Nephron progenitor cell (in vitro differentiated cells): ENCODE measurements around the gene RGMA.
A peak's percentile ranks its signal among the peaks of the same experiment; 100 is the strongest.

Experiments
- DNase-seq: peaks from one replicate; pipeline ENCODE4 v3.0.0; 2021
- H3K27ac Mint-ChIP-seq: 2 replicates; pipeline ENCODE4 v1.8.0; 2021; ENCODE audit warnings: mild to moderate bottlenecking, moderate library complexity, mixed read lengths
- H3K27me3 Mint-ChIP-seq: 2 replicates; pipeline ENCODE4 v1.8.0; 2021; ENCODE audit warnings: mild to moderate bottlenecking, low read depth, mixed read lengths; ENCODE audit not compliant: poor library complexity
- H3K36me3 Mint-ChIP-seq: 2 replicates; pipeline ENCODE4 v1.8.0; 2021; ENCODE audit warnings: low read depth, mixed read lengths
- H3K4me1 Mint-ChIP-seq: 2 replicates; pipeline ENCODE4 v1.8.0; 2021; ENCODE audit warnings: mixed read lengths
- H3K4me3 Mint-ChIP-seq: 2 replicates; pipeline ENCODE4 v1.8.0; 2021; ENCODE audit warnings: mild to moderate bottlenecking, moderate library complexity, mixed read lengths
- H3K9me3 Mint-ChIP-seq: 2 replicates; pipeline ENCODE4 v1.8.0; 2021; ENCODE audit warnings: mild to moderate bottlenecking, moderate library complexity, mixed read lengths
- TF ChIP-seq, protein P1 (sequence below): fragments of 200-600 bp; sonication (generic); IDR thresholded peaks from 2 replicates; pipeline ENCODE4 v1.5.0; 2021; ENCODE audit warnings: antibody characterized with exemption

RGMA gene

DNA sequence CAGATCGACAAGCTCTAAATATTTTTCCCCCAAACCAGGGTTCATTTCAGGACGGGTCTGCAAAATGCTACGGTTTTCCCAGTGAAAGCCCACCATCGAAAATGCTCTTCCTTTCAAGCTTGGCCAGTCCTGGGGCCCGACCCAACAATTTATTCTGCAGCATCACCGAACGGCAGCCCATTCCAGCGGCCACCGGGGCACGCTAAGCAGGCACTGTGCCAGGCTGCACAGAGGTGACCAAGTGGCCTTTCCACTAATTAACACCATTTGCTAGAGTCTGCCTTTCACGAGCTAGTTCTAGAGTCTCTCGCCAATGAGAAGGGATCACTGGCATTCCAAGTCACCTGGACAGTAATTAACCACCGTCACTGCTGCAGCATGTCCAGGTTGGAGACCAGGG is 14.4 kb downstream of the RGMA start:
- no peak overlapping the region for H3K27ac Mint-ChIP-seq
- peaks cover 12% of the 10 kb centered on the region for H3K27me3 Mint-ChIP-seq
- no peaks in the 10 kb centered on the region for H3K36me3 Mint-ChIP-seq
- DNase-seq = no peak
- H3K4me1 Mint-ChIP-seq = peaks cover 45% of the 10 kb centered on the region
- TF ChIP-seq, protein P1, sequence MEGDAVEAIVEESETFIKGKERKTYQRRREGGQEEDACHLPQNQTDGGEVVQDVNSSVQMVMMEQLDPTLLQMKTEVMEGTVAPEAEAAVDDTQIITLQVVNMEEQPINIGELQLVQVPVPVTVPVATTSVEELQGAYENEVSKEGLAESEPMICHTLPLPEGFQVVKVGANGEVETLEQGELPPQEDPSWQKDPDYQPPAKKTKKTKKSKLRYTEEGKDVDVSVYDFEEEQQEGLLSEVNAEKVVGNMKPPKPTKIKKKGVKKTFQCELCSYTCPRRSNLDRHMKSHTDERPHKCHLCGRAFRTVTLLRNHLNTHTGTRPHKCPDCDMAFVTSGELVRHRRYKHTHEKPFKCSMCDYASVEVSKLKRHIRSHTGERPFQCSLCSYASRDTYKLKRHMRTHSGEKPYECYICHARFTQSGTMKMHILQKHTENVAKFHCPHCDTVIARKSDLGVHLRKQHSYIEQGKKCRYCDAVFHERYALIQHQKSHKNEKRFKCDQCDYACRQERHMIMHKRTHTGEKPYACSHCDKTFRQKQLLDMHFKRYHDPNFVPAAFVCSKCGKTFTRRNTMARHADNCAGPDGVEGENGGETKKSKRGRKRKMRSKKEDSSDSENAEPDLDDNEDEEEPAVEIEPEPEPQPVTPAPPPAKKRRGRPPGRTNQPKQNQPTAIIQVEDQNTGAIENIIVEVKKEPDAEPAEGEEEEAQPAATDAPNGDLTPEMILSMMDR = no peak
- H3K4me3 Mint-ChIP-seq = no peak overlapping the region
- no peaks in the 10 kb centered on the region for H3K9me3 Mint-ChIP-seq

DNA sequence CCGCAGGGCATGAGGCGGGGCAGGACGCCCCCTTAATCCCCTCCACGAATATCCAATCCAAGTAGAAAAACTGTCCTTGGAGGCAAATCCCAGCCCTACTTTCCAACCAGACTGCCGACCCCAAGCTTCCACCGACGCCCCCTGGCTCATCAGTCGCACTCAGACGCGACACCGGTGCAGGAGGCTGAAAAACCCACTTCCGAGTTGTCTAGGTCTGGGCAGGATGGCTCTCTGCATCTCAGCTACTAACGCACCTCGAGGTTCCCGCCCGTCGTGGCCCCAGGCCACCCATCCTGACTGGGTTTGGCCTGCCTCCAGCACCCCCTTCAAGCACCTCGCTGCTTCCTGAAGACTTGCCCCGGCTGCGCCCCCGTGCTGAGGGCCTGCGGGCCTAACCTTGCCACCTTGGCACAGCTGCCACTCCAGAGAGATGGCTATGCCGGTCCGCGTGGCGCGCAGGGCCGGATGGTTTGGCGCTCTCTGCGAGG is 15.5 kb downstream of the RGMA start:
- Mint-ChIP-seq H3K27ac (peak overlapping the region; percentile 92), H3K9me3 (no peaks in the 10 kb centered on the region), H3K4me1 (peaks cover 55% of the 10 kb centered on the region), H3K36me3 (peaks cover under 1% of the 10 kb centered on the region), H3K27me3 (peaks cover 11% of the 10 kb centered on the region), H3K4me3 (peak overlapping the region; percentile 85)
- DNase-seq = peak; percentile 30
- TF ChIP-seq, protein P1 = no peak

DNA sequence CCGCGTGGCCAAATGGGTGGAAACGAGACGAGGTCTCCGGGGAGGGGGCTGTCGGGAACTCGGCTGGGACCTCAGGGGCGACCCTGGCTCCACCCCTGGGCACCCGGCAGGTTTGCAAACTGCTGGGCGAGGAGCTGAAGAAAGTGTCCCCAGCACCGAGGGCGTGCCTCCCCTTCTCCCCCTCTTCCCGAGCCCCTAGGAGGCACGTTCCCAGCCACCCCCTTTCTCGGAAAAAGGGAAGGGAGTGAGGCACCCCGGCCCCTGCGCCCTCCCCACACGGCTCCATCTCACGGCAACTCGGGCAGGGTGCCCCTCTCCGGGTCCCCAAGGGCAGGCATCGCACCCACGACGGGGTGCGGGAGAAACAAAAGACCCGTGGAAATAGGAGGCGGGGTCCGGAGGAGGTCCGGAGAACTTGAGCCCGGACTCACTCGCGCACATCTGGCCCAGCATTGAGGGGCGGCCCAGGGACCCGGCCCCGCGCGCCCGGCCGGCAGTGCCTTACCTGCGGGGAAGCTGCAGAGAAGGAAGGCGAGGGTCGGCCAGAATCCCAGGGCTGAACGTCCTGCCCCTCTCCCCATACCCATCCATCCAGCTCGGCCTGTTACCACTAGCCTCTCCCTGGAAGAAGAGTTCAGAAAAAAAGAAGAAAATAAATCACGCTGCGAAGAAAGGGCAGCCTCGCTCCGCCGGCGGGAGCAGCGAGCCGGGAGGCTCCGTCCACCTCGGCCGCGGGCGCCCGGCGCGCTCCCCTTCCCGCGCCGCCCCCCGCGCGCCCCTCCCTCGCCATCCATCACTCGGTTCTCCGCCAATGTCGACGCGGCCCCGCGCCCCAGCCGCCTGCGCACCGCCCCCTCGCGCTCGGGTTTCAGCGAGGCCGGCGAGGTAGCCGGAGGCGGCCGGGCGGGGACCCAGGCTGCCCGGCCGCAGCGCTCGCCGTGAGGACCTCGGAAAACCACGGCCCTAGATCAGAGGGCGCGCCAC is 16.3 kb downstream of the RGMA start:
- Mint-ChIP-seq H3K27ac (peak overlapping the region; percentile 99), H3K4me1 (peaks cover 63% of the 10 kb centered on the region), H3K27me3 (peaks cover 9% of the 10 kb centered on the region), H3K4me3 (peak overlapping the region; percentile 98), H3K36me3 (peaks cover 7% of the 10 kb centered on the region), H3K9me3 (no peaks in the 10 kb centered on the region)
- DNase-seq = peak; percentile 96
- TF ChIP-seq, protein P1 = no peak

- DNase-seq = no peak
- H3K9me3 Mint-ChIP-seq = no peaks in the 10 kb centered on the region
- H3K4me3 Mint-ChIP-seq = peak overlapping the region; percentile 98
- peaks cover 14% of the 10 kb centered on the region for H3K36me3 Mint-ChIP-seq
- H3K27me3 Mint-ChIP-seq = peaks cover 11% of the 10 kb centered on the region
- TF ChIP-seq, protein P1 = no peak
- peaks cover 69% of the 10 kb centered on the region for H3K4me1 Mint-ChIP-seq
- peak overlapping the region; percentile 99 for H3K27ac Mint-ChIP-seq
Measured at GRCh38 chr15:93072011-93072410, 17.0 kb downstream of the RGMA start.

DNA sequence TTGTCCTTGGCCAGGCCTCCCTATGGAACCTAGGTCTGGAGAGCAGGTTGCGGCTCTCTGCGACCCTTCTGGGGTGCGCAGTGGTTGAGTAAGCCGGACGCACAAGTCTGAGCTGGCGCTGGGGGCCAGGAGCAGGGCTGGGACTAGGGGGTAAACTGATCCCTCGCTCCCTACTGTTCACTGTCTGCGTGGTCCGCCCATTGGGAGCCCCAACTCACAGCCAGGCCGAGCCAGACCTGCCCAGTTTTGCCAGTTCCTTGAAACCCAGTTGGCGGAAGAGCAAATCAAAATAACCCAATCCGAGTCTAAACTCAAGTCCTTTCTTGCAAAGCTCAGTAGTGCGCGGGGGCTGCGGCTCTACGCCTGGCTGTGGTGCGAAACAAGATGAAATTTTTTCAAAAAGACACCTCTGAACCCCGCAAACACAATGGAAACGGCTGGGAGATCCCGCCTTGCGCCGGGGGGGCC is 17.5 kb downstream of the RGMA start:
- H3K36me3 Mint-ChIP-seq = peaks cover 18% of the 10 kb centered on the region
- DNase-seq = peak; percentile 37
- peaks cover 11% of the 10 kb centered on the region for H3K27me3 Mint-ChIP-seq
- peak overlapping the region; percentile 99 for H3K27ac Mint-ChIP-seq
- TF ChIP-seq, protein P1 = no peak
- peaks cover 75% of the 10 kb centered on the region for H3K4me1 Mint-ChIP-seq
- no peaks in the 10 kb centered on the region for H3K9me3 Mint-ChIP-seq
- peak overlapping the region; percentile 98 for H3K4me3 Mint-ChIP-seq
